Stomach (tissue), 9 donors: Measurements from ENCODE around the gene ZW10. TPM values are rescaled to one million over a fixed set of nuclear protein-coding genes. Genes with fewer than 3 reads are reported as not detected.
A peak's percentile ranks its signal among the peaks of the same experiment; 100 is the strongest.
"Not testable (repeated sequence)": the region's sequence is repeated elsewhere in the genome, so short reads cannot be mapped to it uniquely, and the experiment has no call there.

Experiments used
- DNase-seq, 2 donors: peaks; one replicate each; pipeline versions ENCODE4 v3.0.0 to v3.0.0-alpha.2; 2013 to 2019
- H3K27ac ChIP-seq, 5 donors: fragments of 200-600 bp in 4 of 5; sonication (generic) in 4 of 5; one replicate each; pipeline ENCODE4 v1.5.1; 2013 to 2019; ENCODE audit warnings: mild to moderate bottlenecking in 1 of 5, moderate library complexity in 1 of 5
- H3K27me3 ChIP-seq, 3 donors: fragments of 200-600 bp; sonication (generic); one replicate each; pipeline ENCODE4 v1.5.1; 2017 to 2019; ENCODE audit warnings: mixed run types in 1 of 3
- H3K36me3 ChIP-seq, 4 donors: fragments of 200-600 bp; sonication (generic); 1 replicate in 3 of 4; 2 replicates in 1 of 4; pipeline ENCODE4 v1.5.1; 2016 to 2019
- H3K4me1 ChIP-seq, 4 donors: fragments of 200-600 bp; sonication (generic); one replicate each; pipeline ENCODE4 v1.5.1; 2016 to 2019
- H3K4me3 ChIP-seq, 4 donors: fragments of 200-600 bp; sonication (generic) in 3 of 4; one replicate each; pipeline ENCODE4 v1.5.1; 2016 to 2019; ENCODE audit warnings: mild to moderate bottlenecking in 1 of 4
- H3K9me3 ChIP-seq, 4 donors: fragments of 200-600 bp; sonication (generic); one replicate each; pipeline ENCODE4 v1.5.1; 2016 to 2019
- CTCF ChIP-seq, 7 experiments: fragments of 450-650 bp in 4 of 7; fragments of 200-600 bp in 3 of 7; sonication (generic) in 3 of 7; IDR thresholded peaks; one replicate each; pipeline ENCODE4 v1.5.1; 2016 to 2019; ENCODE audit warnings: antibody characterized with exemption in 7 of 7, control low read depth in 2 of 7, mild to moderate bottlenecking in 1 of 7
- EP300 ChIP-seq: sonication (generic); formaldehyde crosslinking; IDR thresholded peaks from one replicate; pipeline ENCODE4 v1.6.1; 2017; ENCODE audit warnings: antibody characterized with exemption
- POLR2A ChIP-seq, 4 donors: fragments of 450-650 bp; IDR thresholded peaks; one replicate each; pipeline ENCODE4 v1.6.1; 2016; ENCODE audit warnings: antibody characterized with exemption in 4 of 4, control low read depth in 2 of 4, mild to moderate bottlenecking in 1 of 4, moderate library complexity in 1 of 4
- POLR2AphosphoS5 ChIP-seq, 3 donors: sonication (generic); formaldehyde crosslinking; IDR thresholded peaks; one replicate each; pipeline ENCODE4 v1.6.1; 2016; ENCODE audit warnings: antibody characterized with exemption in 3 of 3
- WGBS, 5 donors: extraction: QIAGEN DNeasy Blood & Tissue Kit in 3 of 5; methylation state at CpG; one replicate each; pipeline versions ENCODE4 v1.1.5 to v1.1.7; 2013 to 2018; 5-methylcytosine and 5-hydroxymethylcytosine counted together
- intact Hi-C: fragments of 100-400 bp; cut with DNase I; formaldehyde crosslinking; loops from one replicate; pipeline ENCODE4 v1.15.1; 2023; ENCODE audit warnings: low total_unique reads
- polyA plus RNA-seq, 3 donors: library from polyadenylated mRNA; stranded (reverse); fragments of 200-250 nt; gene quantifications; one replicate each; pipeline ENCODE4 v1.2.3, GENCODE V29; 2013
- total RNA-seq, 5 donors: library from RNA; depleted of rRNA; stranded (reverse); fragments of >200 nt; gene quantifications; one replicate each; pipeline versions ENCODE4 v1.1.0 to v1.2.3, GENCODE V29; 2014 to 2016
- donor health status: healthy with polysubstance abuse.
- donor health status: Bipolar disorder and iron deficiency.
- donor health status: healthy.

Gene ZW10
- total and polyA plus RNA-seq, 8 donors: 0.58 to 22.0 (median 5.8) TPM

DNA sequence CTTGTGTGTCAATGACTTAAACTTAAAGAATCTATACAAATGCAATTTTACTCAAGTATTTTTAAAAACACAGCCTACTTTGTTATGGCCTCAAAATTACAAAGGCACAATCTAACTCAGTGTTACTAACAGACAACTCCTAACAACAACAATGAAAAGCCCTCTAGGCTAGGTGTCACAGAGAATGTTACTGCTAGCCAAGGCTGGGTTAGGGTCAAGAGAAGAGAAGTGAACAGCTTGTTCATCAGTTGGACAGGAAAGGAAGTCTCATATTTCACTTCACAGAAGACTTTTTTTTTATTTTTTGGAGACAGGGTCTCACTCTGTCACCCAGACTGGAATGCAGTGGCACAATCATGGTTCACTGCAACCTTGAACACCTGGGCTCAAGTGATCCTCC lies 32.1 kb upstream of the ZW10 start:
- intact Hi-C loops: no loop called here
- peaks cover 35 to 99% (median 96%) of the 10 kb centered on the region in 4 donors for H3K36me3 ChIP-seq

GRCh38 chr11:113802621-113803020 lies 29.1 kb upstream of the ZW10 start:
- no peaks in the 10 kb centered on the region for H3K9me3 ChIP-seq
- H3K4me3 ChIP-seq: no peak overlapping the region
- H3K27ac ChIP-seq: no peak overlapping the region
- TF ChIP-seq EP300 (no peak), POLR2AphosphoS5 (IDR thresholded peaks at IDR 0.05) (no peak), POLR2A (IDR thresholded peaks at IDR 0.05) (no peak), CTCF (IDR thresholded peaks at IDR 0.05) (no peak)
- no peaks in the 10 kb centered on the region for H3K27me3 ChIP-seq
- peaks cover 25 to 98% (median 94%) of the 10 kb centered on the region in 4 donors for H3K36me3 ChIP-seq
- intact Hi-C loops: no loop called here
- no peak for DNase-seq
- H3K4me1 ChIP-seq: no peaks in the 10 kb centered on the region

More for the DNA sequence above, 32.1 kb upstream of the ZW10 start:
- Histone ChIP-seq H3K9me3 (no peaks in the 10 kb centered on the region), H3K27me3 (no peaks in the 10 kb centered on the region), H3K4me1 (no peaks in the 10 kb centered on the region), H3K4me3 (no peak overlapping the region), H3K27ac (no peak overlapping the region)
- TF ChIP-seq CTCF (IDR thresholded peaks at IDR 0.05) (no peak), POLR2A (IDR thresholded peaks at IDR 0.05) (no peak), POLR2AphosphoS5 (IDR thresholded peaks at IDR 0.05) (no peak), EP300 (no peak)
- DNase-seq: no peak

DNA sequence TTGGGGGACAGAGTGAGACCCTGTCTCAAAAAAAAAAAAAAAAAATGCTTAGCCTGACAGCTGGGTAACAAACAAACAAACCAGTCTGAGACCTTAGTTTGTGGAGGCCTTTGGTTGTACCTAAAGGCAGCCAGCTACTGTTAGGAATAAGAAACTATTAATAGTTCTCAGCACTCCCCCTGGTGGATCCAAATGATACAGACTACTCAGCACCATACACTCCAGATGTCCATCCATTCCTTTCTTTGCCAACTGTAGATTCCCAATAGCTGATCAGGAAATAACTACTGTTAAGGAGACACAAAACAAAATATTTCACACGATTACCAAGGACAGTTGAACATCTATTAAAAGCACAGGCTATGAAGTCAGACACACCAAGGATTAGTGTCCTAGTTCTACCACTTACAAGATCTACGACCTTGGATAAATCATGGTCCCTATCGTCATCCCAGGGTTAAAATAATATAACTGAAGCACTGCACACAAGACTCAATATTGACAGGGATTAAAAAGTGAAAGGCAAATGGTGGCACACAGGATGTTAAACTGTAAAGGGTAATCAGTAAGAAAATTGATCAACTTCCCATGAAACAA lies 23.3 kb upstream of the ZW10 start:
- peaks cover 4 to 45% (median 41%) of the 10 kb centered on the region in 4 donors for H3K36me3 ChIP-seq
- no peaks in the 10 kb centered on the region for H3K9me3 ChIP-seq
- TF ChIP-seq POLR2A (IDR thresholded peaks at IDR 0.05): no peak
- TF ChIP-seq CTCF (IDR thresholded peaks at IDR 0.05): peak in 5 of 7 experiments; percentile 39 to 62 (median 52)
- TF ChIP-seq EP300: no peak
- peak; percentile 37 to 73 for DNase-seq
- no peak overlapping the region for H3K4me3 ChIP-seq
- H3K27me3 ChIP-seq: no peaks in the 10 kb centered on the region
- no peaks in the 10 kb centered on the region for H3K4me1 ChIP-seq
- 63 to 70% (median 66%) methylated on average over 3 of the region's 3 CpGs for WGBS, 5 donors
- no peak overlapping the region for H3K27ac ChIP-seq
- intact Hi-C loops: no loop called here

- Histone ChIP-seq H3K4me1 (no peaks in the 10 kb centered on the region), H3K27me3 (peaks cover 0 to 17% (median 0%) of the 10 kb centered on the region in 3 donors), H3K36me3 (no peaks in the 10 kb centered on the region), H3K27ac (no peak overlapping the region), H3K4me3 (no peak overlapping the region), H3K9me3 (no peaks in the 10 kb centered on the region)
- intact Hi-C loops: no loop called here
- no peak for TF ChIP-seq CTCF (IDR thresholded peaks at IDR 0.05)
- TF ChIP-seq POLR2A (IDR thresholded peaks at IDR 0.05): no peak
- no peak for TF ChIP-seq EP300
- TF ChIP-seq POLR2AphosphoS5 (IDR thresholded peaks at IDR 0.05): no peak
- no peak for DNase-seq
- 81 to 87% (median 83%) methylated on average over 31 to 35 of the region's 35 CpGs for WGBS, 5 donors
These were observed 16.3 kb upstream of the ZW10 start for GRCh38 chr11:113789675-113790320.

DNA sequence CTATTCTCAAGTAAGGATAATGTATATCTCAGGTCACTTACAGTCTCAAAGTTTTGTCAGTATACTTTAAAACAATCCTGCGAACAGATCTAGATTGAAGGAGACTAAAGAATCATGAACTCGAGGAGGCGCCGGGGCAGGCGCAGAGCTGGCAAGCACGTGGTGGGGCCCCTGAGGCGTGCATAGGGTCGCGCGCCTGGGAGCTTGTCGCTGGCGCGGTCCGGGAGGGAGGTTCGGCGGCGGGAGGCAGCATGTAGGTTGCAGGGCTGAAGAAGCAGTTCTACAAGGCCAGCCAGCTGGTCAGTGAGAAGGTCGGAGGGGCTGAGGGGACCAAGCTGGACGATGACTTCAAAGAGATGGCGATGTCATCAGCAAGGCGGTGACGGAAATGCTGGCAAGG lies 15.5 kb upstream of the ZW10 start:
- DNase-seq, H3K36me3 ChIP-seq, H3K4me1 ChIP-seq, H3K9me3 ChIP-seq, intact Hi-C loops, H3K27ac ChIP-seq, H3K4me3 ChIP-seq: not testable (repeated sequence)
- WGBS, 5 donors: 77 to 92% (median 86%) methylated on average over 22 of the region's 22 CpGs
- peaks cover 0 to 17% (median 0%) of the 10 kb centered on the region in 3 donors for H3K27me3 ChIP-seq
